ENCODE results near the gene ATP8A2.
"Not testable (repeated sequence)": the region's sequence is repeated elsewhere in the genome, so short reads cannot be mapped to it uniquely, and the experiment has no call there.

The ATP8A2 gene

DNA sequence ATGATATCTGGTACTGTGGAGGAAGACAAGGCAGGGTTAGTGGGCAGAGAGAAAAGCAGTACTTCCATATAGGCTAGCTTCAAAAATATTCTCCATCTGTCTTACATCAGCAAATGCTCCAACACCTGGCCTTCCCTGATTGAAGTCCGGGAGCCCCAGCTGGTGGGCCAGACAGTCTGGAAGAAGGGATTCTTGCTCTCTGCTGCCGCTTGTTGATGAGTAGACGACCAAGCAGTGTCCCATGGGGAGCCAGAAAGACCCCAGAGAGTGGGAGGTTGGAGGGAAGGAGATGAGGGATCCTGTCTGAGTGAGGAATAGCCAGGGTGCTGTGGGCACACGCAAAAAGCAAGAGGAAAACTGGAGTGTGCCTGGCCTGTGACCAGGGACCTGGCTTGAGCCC is 95.1 kb downstream of the ATP8A2 start:
- DNase-seq = no peak

GRCh38 chr13:25468325-25469168 is 96.8 kb downstream of the ATP8A2 start:
- peak; percentile 69 for DNase-seq

GRCh38 chr13:25469169-25469525 is 97.4 kb downstream of the ATP8A2 start:
- DNase-seq = peak; percentile 43

DNA sequence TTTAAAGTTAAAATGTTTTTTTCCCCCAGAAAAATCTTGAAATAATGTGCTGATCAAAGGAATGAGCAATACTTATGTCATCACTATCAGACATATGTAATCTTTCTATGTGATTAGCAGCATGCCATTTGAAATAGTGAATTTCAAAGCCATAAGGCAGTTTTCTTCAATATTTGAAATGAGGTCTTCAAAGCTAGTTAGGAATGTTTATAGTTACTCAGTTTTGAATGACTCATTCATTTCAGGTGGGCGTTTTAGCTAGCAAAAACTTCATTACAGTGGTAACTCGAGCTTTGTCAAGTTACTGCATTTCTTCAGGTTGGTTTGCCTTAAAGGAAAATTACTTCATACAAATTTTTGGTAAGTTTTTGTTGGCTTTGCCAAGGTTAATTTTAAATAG is 102.1 kb downstream of the ATP8A2 start:
- DNase-seq = no peak

GRCh38 chr13:25478186-25478585 is 106.4 kb downstream of the ATP8A2 start:
- DNase-seq = no peak

DNA sequence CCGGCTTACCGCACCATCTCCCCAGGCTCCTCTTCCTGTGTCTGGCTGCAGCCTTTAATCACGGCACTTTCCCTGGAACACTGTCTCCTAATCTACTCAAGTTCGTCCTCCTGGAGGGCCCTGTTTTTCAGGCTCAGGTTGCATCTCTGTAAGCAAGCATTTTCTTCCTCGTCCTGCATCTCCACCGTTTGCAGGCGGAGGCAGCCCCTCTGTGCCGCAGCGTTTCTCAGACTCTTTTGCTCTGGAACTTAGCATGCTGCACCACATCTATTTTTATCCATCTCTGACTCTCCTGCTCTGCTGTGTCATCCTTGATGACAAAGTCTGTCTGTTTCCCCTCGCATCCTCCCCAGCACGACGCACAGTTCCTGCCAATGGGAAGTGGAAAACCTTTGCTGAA is 117.5 kb downstream of the ATP8A2 start:
- DNase-seq = no peak

DNA sequence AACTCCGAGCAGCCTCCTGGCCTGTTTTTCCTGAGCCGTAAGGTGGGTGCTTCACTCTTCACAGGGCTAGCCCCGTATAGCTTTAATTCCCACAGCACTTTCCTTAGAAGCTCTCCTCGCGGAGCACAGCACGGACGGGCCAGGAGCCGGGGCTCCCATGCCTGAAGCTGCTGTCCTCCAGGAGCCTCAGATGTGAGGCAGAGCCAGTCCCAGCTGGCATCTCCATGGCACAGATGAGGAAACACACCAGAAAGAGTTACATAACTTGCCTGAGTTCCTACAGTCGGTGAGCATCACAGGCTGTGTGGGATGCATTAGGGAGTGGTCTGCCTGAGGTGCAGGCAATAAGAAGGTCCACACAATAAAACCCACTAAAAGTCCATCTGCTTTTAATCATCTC is 118.5 kb downstream of the ATP8A2 start:
- no peak for DNase-seq

GRCh38 chr13:25493931-25494640 is 122.3 kb downstream of the ATP8A2 start:
- no peak for DNase-seq

DNA sequence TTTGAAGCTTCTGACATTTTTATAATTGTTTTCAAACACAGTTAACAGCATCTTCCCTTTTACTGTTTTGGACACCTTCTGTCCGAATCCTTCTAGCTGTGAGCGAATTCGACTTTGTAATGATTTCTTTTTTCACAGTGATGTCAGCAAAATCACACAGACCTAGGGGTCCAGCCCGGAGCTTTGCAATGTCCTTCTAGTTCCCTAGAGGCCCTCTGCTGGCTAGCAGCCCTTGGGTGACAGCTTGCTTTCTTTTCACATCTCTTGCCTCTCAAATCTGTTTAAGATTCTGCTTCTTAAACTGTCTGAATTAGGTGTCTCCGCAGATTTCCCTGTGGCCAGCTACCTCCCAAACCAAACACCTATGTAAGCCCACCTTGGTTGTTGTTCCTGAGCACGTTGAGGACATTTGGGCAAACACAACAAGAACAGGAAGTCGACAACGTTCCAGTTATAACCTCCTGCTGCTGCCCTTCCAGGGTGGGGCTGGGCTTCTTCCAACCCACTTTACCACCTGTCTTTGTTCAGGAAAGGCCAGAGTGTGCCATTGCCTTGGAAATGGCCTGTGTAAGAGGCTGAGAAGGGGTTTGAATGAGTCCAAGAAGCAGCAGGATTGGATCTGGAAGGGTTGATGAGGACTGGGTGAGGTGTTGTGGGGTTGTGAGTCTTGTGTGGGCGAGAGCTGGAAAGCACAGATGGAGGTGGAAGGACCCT is 123.1 kb downstream of the ATP8A2 start:
- DNase-seq = peak; percentile 40

- no peak for DNase-seq
Observed at GRCh38 chr13:25501231-25501630, 129.5 kb downstream of the ATP8A2 start.

- DNase-seq = no peak
Observed at GRCh38 chr13:25502031-25502430, 130.3 kb downstream of the ATP8A2 start.

GRCh38 chr13:25502551-25502950 is 130.8 kb downstream of the ATP8A2 start:
- no peak for DNase-seq

DNA sequence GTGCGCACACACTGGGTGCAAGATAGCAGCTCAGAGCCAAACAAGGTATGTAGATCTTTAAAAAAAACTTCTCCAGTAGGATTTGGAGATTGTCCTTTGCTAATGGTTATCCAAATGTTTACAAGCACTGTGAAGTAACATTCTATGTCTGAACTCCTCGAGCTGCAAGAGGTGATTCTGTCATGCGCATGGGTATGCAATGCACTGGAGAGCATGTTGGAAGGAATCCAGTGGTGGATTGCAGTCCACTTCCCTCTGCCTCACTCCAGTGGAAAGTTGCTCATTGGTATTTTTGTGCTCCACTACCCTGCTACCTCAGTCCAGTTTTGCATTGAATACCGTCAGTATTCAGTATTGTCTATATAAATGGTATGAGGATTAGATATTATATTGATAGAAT is 132.1 kb downstream of the ATP8A2 start:
- no peak for DNase-seq

DNA sequence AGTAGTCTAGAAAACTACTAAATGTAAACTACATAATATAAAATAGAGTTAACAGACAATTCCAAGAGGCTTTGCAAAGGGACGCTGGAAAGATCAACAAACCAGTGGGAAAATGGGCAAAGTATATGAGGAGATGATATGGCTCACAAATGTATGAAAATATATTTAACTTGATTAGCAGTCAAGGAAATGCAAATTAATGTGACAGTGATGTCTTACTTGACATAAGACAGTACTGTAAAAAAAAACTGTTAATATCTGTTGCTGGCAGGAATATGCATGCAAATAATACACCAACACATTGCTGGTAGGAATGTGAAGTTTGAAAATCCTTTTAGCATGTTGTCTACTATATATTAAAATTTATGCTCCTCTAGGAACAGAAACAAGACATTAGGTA is 136.1 kb downstream of the ATP8A2 start:
- DNase-seq = no peak

DNA sequence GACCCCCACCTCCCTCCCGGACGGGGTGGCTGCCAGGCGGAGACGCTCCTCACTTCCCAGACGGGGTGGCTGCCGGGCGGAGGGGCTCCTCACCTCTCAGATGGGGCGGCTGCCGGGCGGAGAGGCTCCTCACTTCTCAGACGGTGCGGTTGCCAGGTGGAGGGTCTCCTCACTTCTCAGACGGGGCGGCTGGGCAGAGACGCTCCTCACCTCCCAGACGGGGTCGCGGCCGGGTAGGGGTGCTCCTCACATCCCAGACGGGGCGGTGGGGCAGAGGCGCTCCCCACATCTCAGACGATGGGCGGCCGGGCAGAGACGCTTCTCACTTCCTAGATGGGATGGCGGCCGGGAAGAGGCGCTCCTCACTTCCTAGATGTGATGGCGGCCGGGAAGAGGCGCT is 141.3 kb downstream of the ATP8A2 start:
- not testable (repeated sequence) for DNase-seq

- no peak for DNase-seq
Observed at GRCh38 chr13:25518441-25518840, 146.7 kb downstream of the ATP8A2 start.

- no peak for DNase-seq
Observed at GRCh38 chr13:25525884-25526283, 154.1 kb downstream of the ATP8A2 start.

- DNase-seq = no peak
Observed at GRCh38 chr13:25528266-25528665, 156.5 kb downstream of the ATP8A2 start.

DNA sequence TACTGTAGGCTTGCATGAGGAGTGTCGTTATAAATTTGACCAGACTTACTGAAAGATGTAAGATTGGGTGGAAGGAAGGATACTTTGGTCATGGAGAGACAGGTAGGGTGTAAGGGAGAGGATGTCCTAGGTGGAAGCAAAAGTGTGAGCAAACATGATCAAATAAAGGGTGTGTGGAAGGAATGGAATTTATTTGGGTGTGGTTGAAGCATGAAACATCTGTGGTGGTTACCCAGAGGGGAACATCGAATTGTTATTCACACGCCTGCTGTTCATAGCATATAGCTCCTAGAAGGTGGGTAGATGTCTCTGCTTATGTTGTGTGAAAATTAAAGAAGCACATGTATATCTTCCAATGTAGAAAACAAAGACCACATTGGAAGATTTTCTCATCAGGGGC is 157.7 kb downstream of the ATP8A2 start:
- DNase-seq = no peak

DNA sequence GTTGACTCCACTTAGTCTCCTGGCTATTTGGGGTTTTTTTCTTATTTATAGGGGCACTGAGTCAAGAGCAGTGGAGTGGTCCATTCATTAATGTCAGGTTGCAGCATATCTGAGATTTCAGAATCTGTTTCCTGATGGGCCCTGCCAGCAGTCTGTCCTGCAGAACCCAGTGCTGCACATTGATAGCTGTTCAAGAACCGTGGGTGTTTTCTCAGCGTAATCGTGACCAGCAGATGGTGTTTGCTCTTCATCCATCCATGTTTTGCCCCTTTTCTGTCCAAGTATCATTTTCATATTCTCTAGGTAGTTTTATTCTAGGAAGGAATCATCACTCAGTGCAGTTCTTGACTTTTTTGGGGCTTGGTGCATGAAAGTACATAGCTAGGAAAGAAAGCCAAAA is 166.5 kb downstream of the ATP8A2 start:
- no peak for DNase-seq

DNA sequence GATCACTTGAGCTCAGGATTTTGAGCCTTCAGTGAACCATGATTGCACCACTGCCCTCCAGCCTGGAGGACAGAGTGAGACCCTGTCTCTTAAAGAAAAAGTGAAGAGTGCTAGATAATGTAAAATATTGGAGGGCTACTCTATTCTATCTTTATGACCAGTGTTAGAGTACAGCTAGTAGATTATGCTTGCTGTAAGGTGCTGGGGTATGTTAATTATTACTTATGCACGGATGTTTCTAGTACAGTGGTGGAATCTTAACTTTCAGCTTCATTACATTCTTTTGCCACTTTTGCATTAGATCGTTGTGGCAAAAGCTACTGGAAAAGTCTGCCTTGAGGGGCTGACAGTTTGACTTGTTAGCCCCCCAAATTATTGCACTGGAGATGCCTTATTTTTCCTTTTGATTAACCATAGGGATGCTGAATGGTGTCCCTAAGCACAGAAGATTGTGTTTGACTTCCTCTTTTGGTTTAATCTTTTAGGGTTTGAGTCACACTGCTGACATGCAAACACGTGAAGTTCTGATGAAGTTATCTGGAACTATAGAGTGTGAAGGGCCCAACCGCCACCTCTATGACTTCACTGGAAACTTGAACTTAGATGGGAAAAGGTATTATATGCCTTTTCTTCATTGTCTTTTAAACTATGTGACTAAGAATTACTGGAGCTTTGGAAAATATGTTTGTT is 169.8 kb downstream of the ATP8A2 start:
- no peak for DNase-seq

- not testable (repeated sequence) for DNase-seq
Observed at GRCh38 chr13:25548991-25549390, 177.2 kb downstream of the ATP8A2 start.

GRCh38 chr13:25561812-25562211 is 190.0 kb downstream of the ATP8A2 start:
- DNase-seq = no peak
